Keratinocyte (primary cell): Measurements from ENCODE around the gene MAML2. TPM values are rescaled to one million over a fixed set of nuclear protein-coding genes. Genes with fewer than 3 reads are reported as not detected.

ENCODE experiments used
- DNase-seq: peaks from one replicate; pipeline ENCODE4 v3.0.0-alpha.2; 2011; ENCODE audit warnings: low read depth, missing footprints, low spot score
- FAIRE-seq: peaks from 2 replicates; lab custom pipeline; 2011; peaks lifted over from hg19 to GRCh38; lab: Jason Lieb, UNC
- H2AFZ ChIP-seq: 2 replicates; pipeline ENCODE4 v1.6.0; 2012; ENCODE audit warnings: low read length, control low read depth, inconsistent platforms; ENCODE audit not compliant: control insufficient read depth
- H3K27ac ChIP-seq: 2 replicates; pipeline ENCODE4 v1.5.1; 2011; ENCODE audit warnings: low read length; ENCODE audit not compliant: control insufficient read depth, insufficient read depth
- H3K27me3 ChIP-seq: 3 replicates; pipeline ENCODE4 v1.6.0; 2011; ENCODE audit warnings: low read length; ENCODE audit not compliant: control insufficient read depth, insufficient read depth; ENCODE audit errors: extremely low read depth
- H3K36me3 ChIP-seq, 2 experiments: 2 replicates in 1 of 2; 3 replicates in 1 of 2; pipeline ENCODE4 v1.5.1; 2011; ENCODE audit warnings: low read length in 2 of 2, mild to moderate bottlenecking in 1 of 2; ENCODE audit not compliant: control insufficient read depth in 2 of 2, insufficient read depth in 2 of 2; ENCODE audit errors: extremely low read depth in 1 of 2
- H3K4me1 ChIP-seq: 3 replicates; pipeline ENCODE4 v1.5.1; 2011; ENCODE audit warnings: low read length; ENCODE audit not compliant: control insufficient read depth, insufficient read depth; ENCODE audit errors: extremely low read depth
- H3K4me2 ChIP-seq: 3 replicates; pipeline ENCODE4 v1.6.0; 2011; ENCODE audit warnings: low read depth, low read length; ENCODE audit not compliant: control insufficient read depth, insufficient read depth; ENCODE audit errors: extremely low read depth
- H3K4me3 ChIP-seq, 3 experiments: fragments of 200-600 bp in 1 of 3; sonication (generic) in 1 of 3; 2 replicates in 2 of 3; 3 replicates in 1 of 3; pipeline ENCODE4 v1.5.1; 2011 to 2016; ENCODE audit warnings: low read length in 3 of 3, mild to moderate bottlenecking in 3 of 3, control low read depth in 2 of 3, inconsistent platforms in 1 of 3, low read depth in 1 of 3, mixed read lengths in 1 of 3, mixed run types in 1 of 3, moderate library complexity in 1 of 3; ENCODE audit not compliant: control insufficient read depth in 2 of 3, insufficient read depth in 2 of 3; ENCODE audit errors: extremely low read depth in 1 of 3
- H3K79me2 ChIP-seq: 2 replicates; pipeline ENCODE4 v1.6.0; 2012; ENCODE audit warnings: low read length; ENCODE audit not compliant: control insufficient read depth, insufficient read depth
- H3K9ac ChIP-seq: 3 replicates; pipeline ENCODE4 v1.6.0; 2011; ENCODE audit warnings: low read length; ENCODE audit not compliant: control insufficient read depth, insufficient read depth; ENCODE audit errors: extremely low read depth
- H3K9me1 ChIP-seq: 3 replicates; pipeline ENCODE4 v1.6.0; 2011; ENCODE audit warnings: low read length; ENCODE audit not compliant: control insufficient read depth, insufficient read depth; ENCODE audit errors: extremely low read depth
- H3K9me3 ChIP-seq: 2 replicates; pipeline ENCODE4 v1.5.1; 2012; ENCODE audit warnings: low read depth, low read length; ENCODE audit not compliant: control insufficient read depth
- H4K20me1 ChIP-seq: 3 replicates; pipeline ENCODE4 v1.6.0; 2011; ENCODE audit warnings: low read length; ENCODE audit not compliant: control insufficient read depth, insufficient read depth; ENCODE audit errors: extremely low read depth
- EZH2 ChIP-seq: IDR thresholded peaks from one replicate; pipeline ENCODE4 v1.6.1; 2012; ENCODE audit warnings: inconsistent platforms, mild to moderate bottlenecking, low read length, moderate library complexity
- dilution Hi-C: fragments of 300-500 bp; cut with MboI; formaldehyde crosslinking; loops from one replicate; pipeline ENCODE4 v1.7.0; 2020; ENCODE audit warnings: low sequenced_read_pairs; ENCODE audit not compliant: extremely low pct_ligation_motif_present
- polyA plus RNA-seq, 5 experiments: library from polyadenylated mRNA; depleted of rRNA in 3 of 5; stranded (reverse) in 3 of 5; stranded (forward) in 1 of 5; unstranded in 1 of 5; fragments of >200 nt; gene quantifications; 1 replicate in 1 of 5; 2 replicates in 3 of 5; 3 replicates in 1 of 5; pipeline versions ENCODE4 v1.2.1 to v1.2.3, GENCODE V29; 2011 to 2012; ENCODE audit warnings: missing spikeins in 2 of 5, low read depth in 1 of 5, low replicate concordance in 1 of 5
- TF ChIP-seq, protein P1 (sequence below), 3 experiments: IDR thresholded peaks in 1 of 3; conservative IDR thresholded peaks in 1 of 3; optimal IDR thresholded peaks in 1 of 3; 2 replicates in 2 of 3; 3 replicates in 1 of 3; pipeline versions ENCODE3 to v1.5.1; 2011; ENCODE audit warnings: low read length in 3 of 3, mild to moderate bottlenecking in 3 of 3, moderate library complexity in 2 of 3, control low read depth in 1 of 3, inconsistent platforms in 1 of 3; ENCODE audit not compliant: insufficient read depth in 2 of 3; ENCODE audit errors: extremely low read depth in 1 of 3

Gene MAML2
- polyA plus RNA-seq, 1 donor (not counting 4 experiments of a cell fraction or from before 2014, with no cell fraction given), result 4.2 TPM

- Histone ChIP-seq H4K20me1 (no peaks in the 10 kb centered on the region), H3K4me2 (no peak overlapping the region), H3K9ac (no peak overlapping the region), H3K36me3 (no peaks in the 10 kb centered on the region), H3K9me3 (no peaks in the 10 kb centered on the region), H3K4me3 (no peak overlapping the region), H3K9me1 (no peaks in the 10 kb centered on the region), H3K79me2 (no peaks in the 10 kb centered on the region), H2AFZ (no peak overlapping the region), H3K4me1 (peaks cover 5% of the 10 kb centered on the region), H3K27ac (no peak overlapping the region), H3K27me3 (no peaks in the 10 kb centered on the region)
- TF ChIP-seq EZH2, result no peak
- TF ChIP-seq, protein P1, sequence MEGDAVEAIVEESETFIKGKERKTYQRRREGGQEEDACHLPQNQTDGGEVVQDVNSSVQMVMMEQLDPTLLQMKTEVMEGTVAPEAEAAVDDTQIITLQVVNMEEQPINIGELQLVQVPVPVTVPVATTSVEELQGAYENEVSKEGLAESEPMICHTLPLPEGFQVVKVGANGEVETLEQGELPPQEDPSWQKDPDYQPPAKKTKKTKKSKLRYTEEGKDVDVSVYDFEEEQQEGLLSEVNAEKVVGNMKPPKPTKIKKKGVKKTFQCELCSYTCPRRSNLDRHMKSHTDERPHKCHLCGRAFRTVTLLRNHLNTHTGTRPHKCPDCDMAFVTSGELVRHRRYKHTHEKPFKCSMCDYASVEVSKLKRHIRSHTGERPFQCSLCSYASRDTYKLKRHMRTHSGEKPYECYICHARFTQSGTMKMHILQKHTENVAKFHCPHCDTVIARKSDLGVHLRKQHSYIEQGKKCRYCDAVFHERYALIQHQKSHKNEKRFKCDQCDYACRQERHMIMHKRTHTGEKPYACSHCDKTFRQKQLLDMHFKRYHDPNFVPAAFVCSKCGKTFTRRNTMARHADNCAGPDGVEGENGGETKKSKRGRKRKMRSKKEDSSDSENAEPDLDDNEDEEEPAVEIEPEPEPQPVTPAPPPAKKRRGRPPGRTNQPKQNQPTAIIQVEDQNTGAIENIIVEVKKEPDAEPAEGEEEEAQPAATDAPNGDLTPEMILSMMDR (optimal IDR thresholded peaks at IDR 0.05 in 1 of 3, IDR thresholded peaks at IDR 0.05 in 1 of 3, conservative IDR thresholded peaks at IDR 0.05 in 1 of 3; ENCODE audit: extremely low read depth in 1 of 3, insufficient read depth in 2 of 3, low read length in 3 of 3), result no peak
- no peak for DNase-seq
- no peak for FAIRE-seq
- dilution Hi-C loops, result no loop called here
Observed at GRCh38 chr11:95991545-95991944, 351.4 kb downstream of the MAML2 start.

DNA sequence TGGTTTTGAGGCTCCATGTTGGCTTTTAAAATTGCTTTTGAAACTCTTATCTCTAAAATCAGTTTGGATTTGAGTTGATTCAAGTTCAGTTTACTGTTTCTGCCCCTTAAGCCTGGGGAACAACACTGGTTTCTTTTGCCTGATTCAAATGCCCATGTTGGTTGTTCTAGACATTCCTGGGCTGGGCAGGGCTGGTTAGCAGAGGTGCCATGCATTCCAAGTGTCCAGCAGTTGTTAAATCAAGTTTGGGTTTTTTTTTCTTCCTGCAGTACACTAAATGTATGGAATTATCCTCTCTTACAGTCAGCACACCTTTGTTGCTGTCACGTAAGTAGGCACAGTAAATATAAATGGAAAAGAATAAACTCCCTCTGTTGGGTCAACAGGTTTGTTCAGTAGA lies 351.9 kb downstream of the MAML2 start:
- FAIRE-seq, result no peak
- no peak overlapping the region for H3K27ac ChIP-seq
- dilution Hi-C loops, result no loop called here

More for the DNA sequence above, 351.9 kb downstream of the MAML2 start:
- Histone ChIP-seq H3K36me3 (no peaks in the 10 kb centered on the region), H3K9me3 (no peaks in the 10 kb centered on the region), H2AFZ (no peak overlapping the region), H4K20me1 (no peaks in the 10 kb centered on the region), H3K4me2 (no peak overlapping the region), H3K4me1 (peaks cover 5% of the 10 kb centered on the region), H3K79me2 (no peaks in the 10 kb centered on the region), H3K9me1 (no peaks in the 10 kb centered on the region), H3K27me3 (no peaks in the 10 kb centered on the region), H3K9ac (no peak overlapping the region), H3K4me3 (no peak overlapping the region)
- no peak for TF ChIP-seq EZH2
- TF ChIP-seq, protein P1 (optimal IDR thresholded peaks at IDR 0.05 in 1 of 3, IDR thresholded peaks at IDR 0.05 in 1 of 3, conservative IDR thresholded peaks at IDR 0.05 in 1 of 3; ENCODE audit: extremely low read depth in 1 of 3, insufficient read depth in 2 of 3, low read length in 3 of 3), result no peak
- DNase-seq, result no peak
